Measurements from ENCODE around the gene CARD14. TPM values are rescaled to one million over a fixed set of nuclear protein-coding genes. Genes with fewer than 3 reads are reported as not detected.

CARD14 gene
- total RNA-seq, 1 experiment from 2014 or later = 16.5 TPM

GRCh38 chr17:80204626-80205468 lies 35.0 kb downstream of the CARD14 start:
- Histone ChIP-seq H4K20me1 (ENCODE audit: insufficient read depth) (no peaks in the 10 kb centered on the region), H3K27ac (no peak overlapping the region), H2AFZ (no peak overlapping the region), H3K79me2 (ENCODE audit: low read depth) (no peaks in the 10 kb centered on the region), H3K4me1 (replicated peaks; ENCODE audit: insufficient read depth) (no peaks in the 10 kb centered on the region), H3K9me2 (ENCODE audit: insufficient read depth) (no peaks in the 10 kb centered on the region), H3F3A (ENCODE audit: insufficient read depth, low read depth) (no peaks in the 10 kb centered on the region), H3K9me3 (ENCODE audit: insufficient read depth, low read depth) (no peaks in the 10 kb centered on the region), H3K27me3 (ENCODE audit: insufficient read depth, low read depth) (no peaks in the 10 kb centered on the region), H3K36me3 (ENCODE audit: low read depth) (no peaks in the 10 kb centered on the region), H3K4me2 (no peak overlapping the region), H3K4me3 (no peak overlapping the region)
- BruUV-seq (replicated peaks) = no TSS peak
- intact Hi-C loops (cut with micrococcal nuclease; ENCODE audit: unreplicated experiment) = no loop called here
- CTCF ChIA-PET = no interaction called here
- POLR2A ChIA-PET (ENCODE audit: unreplicated experiment) = interaction anchor here (0.5 to 0.6 kb wide), 2 partner anchors 21 to 1300 kb away, joined by 3 to 4 read pairs; no protein-coding TSS in a partner anchor
- no peak for DNase-seq
- TF ChIP-seq EZH2 (IDR thresholded peaks at IDR 0.05; ENCODE audit: low read depth) (no peak), CTCF (conservative IDR thresholded peaks at IDR 0.05) (no peak)

GRCh38 chr17:80205811-80206210 lies 36.0 kb downstream of the CARD14 start:
- H3F3A ChIP-seq (ENCODE audit: insufficient read depth, low read depth) = no peaks in the 10 kb centered on the region
- no peaks in the 10 kb centered on the region for H3K79me2 ChIP-seq (ENCODE audit: low read depth)
- H3K9me2 ChIP-seq (ENCODE audit: insufficient read depth) = no peaks in the 10 kb centered on the region
- no peaks in the 10 kb centered on the region for H3K27me3 ChIP-seq (ENCODE audit: insufficient read depth, low read depth)
- no peak overlapping the region for H3K4me3 ChIP-seq
- no peaks in the 10 kb centered on the region for H4K20me1 ChIP-seq (ENCODE audit: insufficient read depth)
- ChIA-PET CTCF (interaction anchor here (0.5 kb wide), 1 partner anchor 378 kb away, joined by 3 read pairs; no protein-coding TSS in a partner anchor), POLR2A (ENCODE audit: unreplicated experiment) (interaction anchor here (0.5 kb wide), 1 partner anchor 1301 kb away, joined by 3 read pairs; no protein-coding TSS in a partner anchor)
- no TSS peak for BruUV-seq (replicated peaks)
- no peak overlapping the region for H3K27ac ChIP-seq
- no peaks in the 10 kb centered on the region for H3K9me3 ChIP-seq (ENCODE audit: insufficient read depth, low read depth)
- TF ChIP-seq CTCF (conservative IDR thresholded peaks at IDR 0.05) = no peak
- no peak for TF ChIP-seq EZH2 (IDR thresholded peaks at IDR 0.05; ENCODE audit: low read depth)
- no peak overlapping the region for H2AFZ ChIP-seq
- no peak overlapping the region for H3K4me2 ChIP-seq
- H3K4me1 ChIP-seq (replicated peaks; ENCODE audit: insufficient read depth) = no peaks in the 10 kb centered on the region
- intact Hi-C loops (cut with micrococcal nuclease; ENCODE audit: unreplicated experiment) = no loop called here
- no peak for DNase-seq
- H3K36me3 ChIP-seq (ENCODE audit: low read depth) = no peaks in the 10 kb centered on the region

GRCh38 chr17:80208050-80208449 lies 38.2 kb downstream of the CARD14 start:
- DNase-seq = no peak
- Histone ChIP-seq H3K9me2 (ENCODE audit: insufficient read depth) (no peaks in the 10 kb centered on the region), H3K27me3 (ENCODE audit: insufficient read depth, low read depth) (no peaks in the 10 kb centered on the region), H3F3A (ENCODE audit: insufficient read depth, low read depth) (no peaks in the 10 kb centered on the region), H3K4me3 (no peak overlapping the region), H3K79me2 (ENCODE audit: low read depth) (no peaks in the 10 kb centered on the region), H3K27ac (no peak overlapping the region), H2AFZ (no peak overlapping the region), H4K20me1 (ENCODE audit: insufficient read depth) (no peaks in the 10 kb centered on the region), H3K4me1 (replicated peaks; ENCODE audit: insufficient read depth) (no peaks in the 10 kb centered on the region), H3K9me3 (ENCODE audit: insufficient read depth, low read depth) (no peaks in the 10 kb centered on the region), H3K36me3 (ENCODE audit: low read depth) (no peaks in the 10 kb centered on the region), H3K4me2 (no peak overlapping the region)
- intact Hi-C loops (cut with micrococcal nuclease; ENCODE audit: unreplicated experiment) = no loop called here
- BruUV-seq (replicated peaks) = no TSS peak
- ChIA-PET CTCF (no interaction called here), POLR2A (ENCODE audit: unreplicated experiment) (no interaction called here)
- TF ChIP-seq EZH2 (IDR thresholded peaks at IDR 0.05; ENCODE audit: low read depth) = no peak
- no peak for TF ChIP-seq CTCF (conservative IDR thresholded peaks at IDR 0.05)

Measured in PC-9 (cell line).